ENCODE results near the gene EARS2. TPM values are rescaled to one million over a fixed set of nuclear protein-coding genes. Genes with fewer than 3 reads are reported as not detected.

The EARS2 gene
- total and polyA plus RNA-seq, 2 of the 4 experiments (the other 2 are of a cell fraction) = 28.1 to 37.8 TPM

GRCh38 chr16:23594186-23594585, 37.0 kb upstream of the EARS2 start:
- Histone ChIP-seq H3K79me1 (ENCODE audit: low read depth in 1 of 2, low read length in 2 of 2) (peaks cover 11 to 51% of the 10 kb centered on the region in 2 experiments), H2BK20ac (ENCODE audit: low read depth, low read length) (no peak overlapping the region), H3K27ac (ENCODE audit: insufficient read depth, low read length) (no peak overlapping the region), H2AK5ac (ENCODE audit: low read depth, low read length) (no peak overlapping the region), H2BK15ac (ENCODE audit: low read depth, low read length) (no peak overlapping the region), H3K4me3 (ENCODE audit: insufficient read depth, low read depth, low read length) (no peak overlapping the region), H2BK120ac (ENCODE audit: low read depth, low read length) (no peak overlapping the region), H4K20me1 (ENCODE audit: insufficient read depth, low read length) (peaks cover 31% of the 10 kb centered on the region), H3K36me3 (ENCODE audit: control insufficient read depth, insufficient read depth, low read length) (peaks cover 26% of the 10 kb centered on the region), H3K9me3 (ENCODE audit: control insufficient read depth, insufficient read depth, low read length) (no peaks in the 10 kb centered on the region), H3K9me1 (ENCODE audit: insufficient read depth, low read length) (peaks cover 12% of the 10 kb centered on the region), H2AFZ (replicated peaks; ENCODE audit: low read length, poor library complexity) (no peak overlapping the region), H3K9ac (ENCODE audit: low read depth, low read length) (no peak overlapping the region), H3K4ac (ENCODE audit: low read depth, low read length) (no peak overlapping the region), H3K27me3 (ENCODE audit: control insufficient read depth, insufficient read depth, low read length) (no peaks in the 10 kb centered on the region), H3K56ac (ENCODE audit: extremely low read depth, insufficient read depth, low read length) (no peak overlapping the region), H4K5ac (ENCODE audit: low read depth, low read length) (no peak overlapping the region), H2AK9ac (replicated peaks; ENCODE audit: low read depth, low read length, poor library complexity) (no peak overlapping the region), H3K14ac (replicated peaks; ENCODE audit: low read depth, low read length) (no peak overlapping the region), H3K4me2 (ENCODE audit: low read depth, low read length) (no peak overlapping the region), H2BK5ac (ENCODE audit: low read depth, low read length, poor library complexity, severe bottlenecking) (no peak overlapping the region), H3K18ac (ENCODE audit: low read depth, low read length) (no peak overlapping the region), H4K91ac (ENCODE audit: insufficient read depth, low read depth, low read length) (no peak overlapping the region), H4K8ac (ENCODE audit: low read depth in 2 of 2, low read length in 2 of 2) (no peak overlapping the region), H3K23ac (ENCODE audit: low read depth, low read length) (no peak overlapping the region), H3K4me1 (ENCODE audit: control insufficient read depth, insufficient read depth, low read length) (peaks cover 3% of the 10 kb centered on the region; the same call in 1 of the 2 replicates)
- ChIA-PET POLR2A (ENCODE audit: unreplicated experiment) (no interaction called here), CTCF (no interaction called here)
- BruUV-seq (replicated peaks) = no TSS peak
- intact Hi-C loops (cut with micrococcal nuclease) = no loop called here
- ATAC-seq (ENCODE audit: low read depth) (no peak), DNase-seq (no peak)
- dilution Hi-C loops (cut with HindIII; ENCODE audit: low sequenced_read_pairs, unreplicated experiment) = no loop called here
- WGBS, 2 experiments (ENCODE audit: extremely low coverage in 2 of 2, insufficient read length in 1 of 2) = 100% methylated on average over 4 of the region's 12 CpGs; no CpG with 5 or more reads in 1 of the 2 experiments
- in situ Hi-C loops (cut with MboI; ENCODE audit: low sequenced_read_pairs) = no loop called here
- TF ChIP-seq ELK1 (IDR thresholded peaks at IDR 0.05; ENCODE audit: borderline replicate concordance, low read depth, low read length) = no peak
- no peak for TF ChIP-seq BHLHE40 (IDR thresholded peaks at IDR 0.05; ENCODE audit: low read depth, low read length)
- TF ChIP-seq CHD1 (IDR thresholded peaks at IDR 0.05; ENCODE audit: low read depth, low read length) = no peak
- no peak for TF ChIP-seq MAFK (IDR thresholded peaks at IDR 0.05; ENCODE audit: low read depth, low read length)
- TF ChIP-seq NFE2L2 (IDR thresholded peaks at IDR 0.05; ENCODE audit: low read depth, low read length) = no peak
- TF ChIP-seq CTCF (conservative IDR thresholded peaks at IDR 0.05; ENCODE audit: low read depth, low read length) = no peak
- no peak for TF ChIP-seq MXI1 (IDR thresholded peaks at IDR 0.05; ENCODE audit: borderline replicate concordance, low read depth, low read length)
- TF ChIP-seq RCOR1 (IDR thresholded peaks at IDR 0.05; ENCODE audit: insufficient replicate concordance, low read length) = no peak
- no peak for TF ChIP-seq RAD21 (IDR thresholded peaks at IDR 0.05; ENCODE audit: low read length)
- TF ChIP-seq SMC3 (IDR thresholded peaks at IDR 0.05; ENCODE audit: low read depth, low read length) = no peak
- no peak for TF ChIP-seq RFX5 (IDR thresholded peaks at IDR 0.05; ENCODE audit: low read depth, low read length)
- no peak for TF ChIP-seq MAZ (IDR thresholded peaks at IDR 0.05; ENCODE audit: borderline replicate concordance, low read depth, low read length)
- no peak for TF ChIP-seq POLR2A (IDR thresholded peaks at IDR 0.05; ENCODE audit: low read depth, low read length)
